DND-41 (cell line): ENCODE results near the gene OVCH1.
"Not testable (repeated sequence)": the region's sequence is repeated elsewhere in the genome, so short reads cannot be mapped to it uniquely, and the experiment has no call there.

Experiments
- CTCF ChIP-seq: IDR thresholded peaks from 2 replicates; pipeline ENCODE4 v1.5.1; 2012; ENCODE audit warnings: borderline replicate concordance, low read length, moderate library complexity, mild to moderate bottlenecking; ENCODE audit not compliant: poor library complexity, severe bottlenecking; ENCODE audit errors: extremely low read depth
- EZH2 ChIP-seq: IDR thresholded peaks from 3 replicates; pipeline ENCODE4 v1.6.1; 2012; ENCODE audit warnings: borderline replicate concordance, low read depth, mild to moderate bottlenecking, moderate library complexity, low read length, inconsistent platforms; ENCODE audit not compliant: severe bottlenecking

- not testable (repeated sequence) for TF ChIP-seq CTCF, EZH2
Observed at GRCh38 chr12:29386084-29386680, 111.3 kb downstream of the OVCH1 start.
